A673 (cell line): Measurements from ENCODE around the gene EXOC6B. TPM values are rescaled to one million over a fixed set of nuclear protein-coding genes. Genes with fewer than 3 reads are reported as not detected.

Experiments used
- BruUV-seq: library from RNA; stranded (reverse); fragments of 400-500 nt; replicated peaks from 2 replicates; lab custom pipeline; 2021; lab: Mats Ljungman, UMichigan
- CTCF ChIA-PET: fragments of 300-600 bp; sonication (Branson Sonifier 250); formaldehyde crosslinking; loops from one replicate; lab custom pipeline; 2022; ENCODE audit warnings: antibody characterized with exemption; lab: Charles Lee
- POLR2A ChIA-PET: fragments of 300-600 bp; sonication (Branson Sonifier 250); formaldehyde crosslinking; loops from one replicate; lab custom pipeline; 2022; ENCODE audit warnings: antibody characterized with exemption; ENCODE audit not compliant: low non-redundant PET; lab: Charles Lee
- DNase-seq: peaks from one replicate; pipeline ENCODE4 v3.0.0-alpha.2; 2015; ENCODE audit warnings: low spot score
- H3K27ac ChIP-seq: fragments of 200-600 bp; sonication (generic); 2 replicates; pipeline ENCODE4 v1.5.1; 2016; ENCODE audit warnings: mixed run types, low read depth, mild to moderate bottlenecking, mixed read lengths, antibody characterized with exemption, low read length; ENCODE audit not compliant: poor library complexity, severe bottlenecking
- H3K27me3 ChIP-seq: fragments of 200-600 bp; sonication (generic); replicated peaks from 2 replicates; pipeline ENCODE4 v1.6.1; 2017; ENCODE audit warnings: mixed run types, low read depth, mild to moderate bottlenecking, mixed read lengths, antibody characterized with exemption, low read length; ENCODE audit not compliant: insufficient read depth, poor library complexity
- H3K36me3 ChIP-seq: fragments of 200-600 bp; sonication (generic); 2 replicates; pipeline ENCODE4 v1.6.1; 2016; ENCODE audit warnings: mixed run types, mild to moderate bottlenecking, mixed read lengths, antibody characterized with exemption, low read length; ENCODE audit not compliant: insufficient read depth, poor library complexity, severe bottlenecking
- H3K4me1 ChIP-seq: fragments of 200-600 bp; sonication (generic); 2 replicates; pipeline ENCODE4 v1.6.1; 2017; ENCODE audit warnings: mixed run types, mild to moderate bottlenecking, mixed read lengths, antibody characterized with exemption, low read length; ENCODE audit not compliant: insufficient read depth, poor library complexity, severe bottlenecking
- H3K4me3 ChIP-seq: fragments of 200-600 bp; sonication (generic); 2 replicates; pipeline ENCODE4 v1.5.1; 2016; ENCODE audit warnings: low read depth, mixed run types, mild to moderate bottlenecking, mixed read lengths, low read length; ENCODE audit not compliant: poor library complexity, severe bottlenecking
- H3K9me3 ChIP-seq: fragments of 200-600 bp; sonication (generic); 2 replicates; pipeline ENCODE4 v1.6.1; 2016; ENCODE audit warnings: mixed run types, low read depth, mild to moderate bottlenecking, mixed read lengths, antibody characterized with exemption, low read length; ENCODE audit not compliant: poor library complexity, severe bottlenecking
- CTCF ChIP-seq: fragments of 300-800, 200-600 bp; sonication (generic); conservative IDR thresholded peaks from 2 replicates; pipeline ENCODE4 v1.5.1; 2017; ENCODE audit warnings: low read depth, mild to moderate bottlenecking, antibody characterized with exemption, low read length, moderate library complexity, mixed read lengths
- EZH2 ChIP-seq: fragments of 200-600 bp; sonication (generic); IDR thresholded peaks from 2 replicates; pipeline ENCODE4 v1.6.1; 2017; ENCODE audit warnings: borderline replicate concordance, low read depth, mild to moderate bottlenecking, mixed read lengths, antibody characterized with exemption, low read length; ENCODE audit not compliant: poor library complexity, severe bottlenecking
- intact Hi-C: fragments of 100-400 bp; cut with micrococcal nuclease; formaldehyde crosslinking; loops from one replicate; pipeline ENCODE4 v1.10.0; 2022; ENCODE audit not compliant: unreplicated experiment
- total RNA-seq: library from RNA; stranded (reverse); gene quantifications from 2 replicates; pipeline ENCODE4 v1.2.3, GENCODE V29; 2021

EXOC6B gene
- total RNA-seq, 1 experiment from 2014 or later = 138 TPM

GRCh38 chr2:72263776-72264060 lies 562.1 kb downstream of the EXOC6B start:
- TF ChIP-seq CTCF (no peak), EZH2 (no peak)
- Histone ChIP-seq H3K27me3 (no peaks in the 10 kb centered on the region), H3K4me3 (no peak overlapping the region), H3K36me3 (no peaks in the 10 kb centered on the region), H3K9me3 (no peaks in the 10 kb centered on the region), H3K4me1 (peaks cover 9% of the 10 kb centered on the region), H3K27ac (no peak overlapping the region)
- POLR2A ChIA-PET = no interaction called here
- CTCF ChIA-PET = no interaction called here
- no peak for DNase-seq
- intact Hi-C loops = no loop called here
- no TSS peak for BruUV-seq

GRCh38 chr2:72263043-72263775 lies 562.6 kb downstream of the EXOC6B start:
- no peaks in the 10 kb centered on the region for H3K9me3 ChIP-seq
- H3K36me3 ChIP-seq = no peaks in the 10 kb centered on the region
- H3K27me3 ChIP-seq = no peaks in the 10 kb centered on the region
- no TSS peak for BruUV-seq
- POLR2A ChIA-PET = no interaction called here
- peaks cover 9% of the 10 kb centered on the region for H3K4me1 ChIP-seq
- CTCF ChIA-PET = no interaction called here
- no peak for TF ChIP-seq EZH2
- H3K4me3 ChIP-seq = no peak overlapping the region
- DNase-seq = no peak
- intact Hi-C loops = no loop called here
- no peak overlapping the region for H3K27ac ChIP-seq

GRCh38 chr2:72261076-72261475 lies 564.8 kb downstream of the EXOC6B start:
- intact Hi-C loops = no loop called here
- no peak overlapping the region for H3K4me3 ChIP-seq
- DNase-seq = no peak
- no peaks in the 10 kb centered on the region for H3K27me3 ChIP-seq
- H3K27ac ChIP-seq = no peak overlapping the region
- H3K4me1 ChIP-seq = peaks cover 9% of the 10 kb centered on the region
- BruUV-seq = no TSS peak
- ChIA-PET CTCF (no interaction called here), POLR2A (no interaction called here)
- H3K36me3 ChIP-seq = no peaks in the 10 kb centered on the region
- H3K9me3 ChIP-seq = no peaks in the 10 kb centered on the region
- TF ChIP-seq EZH2 (no peak), CTCF (no peak; the same call in 1 of the 2 replicates)

GRCh38 chr2:72255540-72255939 lies 570.3 kb downstream of the EXOC6B start:
- TF ChIP-seq EZH2 (no peak), CTCF (no peak)
- Histone ChIP-seq H3K4me1 (no peaks in the 10 kb centered on the region), H3K27me3 (no peaks in the 10 kb centered on the region), H3K9me3 (peaks cover 4% of the 10 kb centered on the region), H3K27ac (no peak overlapping the region), H3K4me3 (no peak overlapping the region), H3K36me3 (no peaks in the 10 kb centered on the region)
- ChIA-PET POLR2A (no interaction called here), CTCF (no interaction called here)
- BruUV-seq = no TSS peak
- no peak for DNase-seq
- intact Hi-C loops = no loop called here
